ENCODE results near the gene PEX26. TPM values are rescaled to one million over a fixed set of nuclear protein-coding genes. Genes with fewer than 3 reads are reported as not detected.

PEX26 gene
- total and polyA plus RNA-seq, 2 of the 13 experiments (the other 11 are each of a cell fraction or from before 2014, with no cell fraction given), result 10.6 to 25.1 TPM

GRCh38 chr22:18088825-18089568 is 11.2 kb downstream of the PEX26 start:
- CTCF ChIA-PET (ENCODE audit: low intra/inter-chr PET ratio, low total read pairs), result no interaction called here
- TF ChIP-seq PHF5A (CRISPR knock-in tag; IDR thresholded peaks at IDR 0.05; ENCODE audit: low read depth, unreplicated experiment) (no peak), THAP9 (CRISPR knock-in tag; IDR thresholded peaks at IDR 0.05; ENCODE audit: borderline replicate concordance) (no peak), SALL1 (CRISPR knock-in tag; IDR thresholded peaks at IDR 0.05) (0 out of 2 replicates have a peak, but pooled peaks have one; percentile 17), SOX13 (IDR thresholded peaks at IDR 0.05) (no peak), SOX13 (CRISPR knock-in tag; conservative IDR thresholded peaks at IDR 0.05 in 1 of 2, IDR thresholded peaks at IDR 0.05 in 1 of 2) (peak in 1 of 2 experiments; percentile 55; a peak in 1 of 4 replicates), ZNF792 (CRISPR knock-in tag; IDR thresholded peaks at IDR 0.05) (no peak), ZNF616 (CRISPR knock-in tag; IDR thresholded peaks at IDR 0.05; ENCODE audit: low read depth) (no peak), ZBTB44 (CRISPR knock-in tag; IDR thresholded peaks at IDR 0.05) (no peak), ZNF207 (IDR thresholded peaks at IDR 0.05; ENCODE audit: borderline replicate concordance) (no peak), SOX6 (IDR thresholded peaks at IDR 0.05) (no peak), SOX6 (CRISPR knock-in tag; IDR thresholded peaks at IDR 0.05) (peak; percentile 20; the same call in 1 of the 2 replicates), PAX8 (CRISPR knock-in tag; IDR thresholded peaks at IDR 0.05; ENCODE audit: borderline replicate concordance) (no peak), RBAK (CRISPR knock-in tag; IDR thresholded peaks at IDR 0.05) (no peak), LBX2 (CRISPR knock-in tag; IDR thresholded peaks at IDR 0.05; ENCODE audit: borderline replicate concordance) (no peak), HDAC2 (CRISPR knock-in tag; IDR thresholded peaks at IDR 0.05) (no peak), SOX5 (CRISPR knock-in tag; IDR thresholded peaks at IDR 0.05; ENCODE audit: borderline replicate concordance) (peak; percentile 53; the same call in 1 of the 2 replicates)

More at GRCh38 chr22:18088825-18089568, 11.2 kb downstream of the PEX26 start:
- no peaks in the 10 kb centered on the region for H4K20me1 ChIP-seq (ENCODE audit: insufficient read depth, low read length)
- peaks cover 15 to 35% of the 10 kb centered on the region in 2 experiments for H3K36me3 ChIP-seq (replicated peaks in 1 of 2; ENCODE audit: control insufficient read depth in 1 of 2, insufficient read depth in 2 of 2, low read length in 2 of 2)
- H3K79me2 ChIP-seq (ENCODE audit: insufficient read depth, low read length), result no peaks in the 10 kb centered on the region
- peaks cover 36% of the 10 kb centered on the region for H3K4me1 ChIP-seq (ENCODE audit: insufficient read depth, low read length)
- H3K9ac ChIP-seq (ENCODE audit: insufficient read depth, low read depth, low read length), result 0 out of 2 replicates have a peak overlapping the region, but pooled peaks have one; percentile 4
- no peak overlapping the region for H2AFZ ChIP-seq (ENCODE audit: low read length)
- 87% methylated on average over 9 of the region's 11 CpGs for WGBS (ENCODE audit: low lambda C conversion rate)
- no peak overlapping the region for H3K27ac ChIP-seq (ENCODE audit: extremely low read length, insufficient read depth, low read length)
- H3K4me2 ChIP-seq (ENCODE audit: low read depth, low read length), result no peak overlapping the region
- intact Hi-C loops (cut with micrococcal nuclease; ENCODE audit: unreplicated experiment) (no loop called here), in situ Hi-C loops (cut with HindIII; ENCODE audit: extremely low pct_ligation_motif_present, low pct_unique_long_range_greater_than_20kb) (no loop called here)
- POLR2A ChIA-PET, result interaction anchor here (0.9 to 1.7 kb wide), 4 partner anchors 11 to 61 kb away, joined by 3 to 17 read pairs (median 3); partner anchors contain the start of genes PEX26 and USP18
- no TSS peak for BruUV-seq (replicated peaks)
- DNase-seq (ENCODE audit: low spot score) (peak; percentile 56), ATAC-seq (no peak), FAIRE-seq (no peak)
- H3K9me3 ChIP-seq (ENCODE audit: low read length), result no peaks in the 10 kb centered on the region
- H3K4me3 ChIP-seq (replicated peaks in 1 of 3; ENCODE audit: insufficient read depth in 1 of 3, low read depth in 2 of 3, low read length in 3 of 3), result no peak overlapping the region
- H3K27me3 ChIP-seq (ENCODE audit: control insufficient read depth in 1 of 2, insufficient read depth in 2 of 2, low read length in 2 of 2), result no peaks in the 10 kb centered on the region
